Upper lobe of right lung (tissue), 1 donor: ENCODE results near the gene ADAM23. TPM values are rescaled to one million over a fixed set of nuclear protein-coding genes. Genes with fewer than 3 reads are reported as not detected.

Experiments
- ATAC-seq: fragments of 200-7000 bp; cut with Tn5 transposase; one replicate; pipeline ENCODE4 v1.9.1; 2020; ENCODE audit warnings: mild to moderate bottlenecking, moderate library complexity
- DNase-seq: peaks from one replicate; pipeline ENCODE4 v3.0.0-alpha.2; 2020
- H3K27ac ChIP-seq: fragments of 200-600 bp; one replicate; pipeline ENCODE4 v1.8.0; 2022
- H3K27me3 ChIP-seq: fragments of 200-600 bp; one replicate; pipeline ENCODE4 v1.8.0; 2022; ENCODE audit warnings: mild to moderate bottlenecking
- H3K36me3 ChIP-seq: fragments of 200-600 bp; one replicate; pipeline ENCODE4 v1.8.0; 2022
- H3K4me1 ChIP-seq: fragments of 200-600 bp; one replicate; pipeline ENCODE4 v1.8.0; 2022
- H3K4me3 ChIP-seq: fragments of 200-600 bp; one replicate; pipeline ENCODE4 v1.8.0; 2022; ENCODE audit warnings: mild to moderate bottlenecking
- H3K9me3 ChIP-seq: fragments of 200-600 bp; one replicate; pipeline ENCODE4 v1.8.0; 2022
- CTCF ChIP-seq: fragments of 200-600 bp; IDR thresholded peaks from one replicate; pipeline ENCODE4 v1.8.0; 2022; ENCODE audit warnings: antibody characterized with exemption
- intact Hi-C: fragments of 100-400 bp; cut with DNase I; formaldehyde crosslinking; loops from one replicate; pipeline ENCODE4 v1.11.0; 2022
- total RNA-seq: library from RNA; stranded (reverse); fragmentation: NEBNext Ultra II Directional; extraction: Animal tissue kit (Norgen Biotek cat#: 25700); gene quantifications from one replicate; pipeline ENCODE4 v1.2.1, GENCODE V29; 2021
- donor health status: DM: no; HTN: yes; CAD: no; lungs with severe emphysema.

ADAM23 gene
- total RNA-seq, 1 donor from 2014 or later: 2.5 TPM

GRCh38 chr2:206424134-206424533 lies 19.2 kb upstream of the ADAM23 start:
- no peaks in the 10 kb centered on the region for H3K36me3 ChIP-seq
- no peak for ATAC-seq
- TF ChIP-seq CTCF: no peak

GRCh38 chr2:206428783-206429182 lies 14.5 kb upstream of the ADAM23 start:
- intact Hi-C loops: no loop called here
- Histone ChIP-seq H3K4me1 (no peaks in the 10 kb centered on the region), H3K4me3 (no peak overlapping the region), H3K27me3 (no peaks in the 10 kb centered on the region), H3K27ac (no peak overlapping the region), H3K36me3 (no peaks in the 10 kb centered on the region), H3K9me3 (no peaks in the 10 kb centered on the region)
- ATAC-seq: no peak
- TF ChIP-seq CTCF: no peak
- DNase-seq: no peak

More at GRCh38 chr2:206424134-206424533, 19.2 kb upstream of the ADAM23 start:
- Histone ChIP-seq H3K4me1 (no peaks in the 10 kb centered on the region), H3K9me3 (no peaks in the 10 kb centered on the region), H3K27ac (no peak overlapping the region), H3K4me3 (no peak overlapping the region), H3K27me3 (no peaks in the 10 kb centered on the region)
- intact Hi-C loops: no loop called here
- no peak for DNase-seq

- Histone ChIP-seq H3K4me3 (no peak overlapping the region), H3K27ac (no peak overlapping the region), H3K36me3 (no peaks in the 10 kb centered on the region), H3K9me3 (no peaks in the 10 kb centered on the region), H3K4me1 (no peaks in the 10 kb centered on the region), H3K27me3 (no peaks in the 10 kb centered on the region)
- ATAC-seq (no peak), DNase-seq (no peak)
- TF ChIP-seq CTCF: no peak
- intact Hi-C loops: no loop called here
Measured at GRCh38 chr2:206430452-206430851, 12.9 kb upstream of the ADAM23 start.

GRCh38 chr2:206431439-206431838 lies 11.9 kb upstream of the ADAM23 start:
- intact Hi-C loops: no loop called here
- no peak for TF ChIP-seq CTCF
- no peak for ATAC-seq

GRCh38 chr2:206432193-206433082 lies 10.9 kb upstream of the ADAM23 start:
- ATAC-seq: no peak
- no peaks in the 10 kb centered on the region for H3K9me3 ChIP-seq
- DNase-seq: no peak
- H3K4me3 ChIP-seq: no peak overlapping the region
- H3K27ac ChIP-seq: no peak overlapping the region
- no peaks in the 10 kb centered on the region for H3K4me1 ChIP-seq
- H3K27me3 ChIP-seq: no peaks in the 10 kb centered on the region
- intact Hi-C loops: no loop called here
- H3K36me3 ChIP-seq: no peaks in the 10 kb centered on the region
- no peak for TF ChIP-seq CTCF

More at GRCh38 chr2:206431439-206431838, 11.9 kb upstream of the ADAM23 start:
- no peaks in the 10 kb centered on the region for H3K4me1 ChIP-seq
- no peaks in the 10 kb centered on the region for H3K27me3 ChIP-seq
- no peak overlapping the region for H3K27ac ChIP-seq
- H3K4me3 ChIP-seq: no peak overlapping the region
- no peak for DNase-seq
- no peaks in the 10 kb centered on the region for H3K36me3 ChIP-seq
- no peaks in the 10 kb centered on the region for H3K9me3 ChIP-seq
